Astrocyte (in vitro differentiated cells and primary cell): ENCODE results near the gene RNH1. TPM values are rescaled to one million over a fixed set of nuclear protein-coding genes. Genes with fewer than 3 reads are reported as not detected.

ENCODE experiments used
- DNase-seq: peaks from one replicate; pipeline ENCODE4 v3.0.0-alpha.2; 2010; ENCODE audit warnings: low read depth
- FAIRE-seq: peaks from 2 replicates; lab custom pipeline; 2011; peaks lifted over from hg19 to GRCh38; lab: Jason Lieb, UNC
- H2AFZ ChIP-seq: 2 replicates; pipeline ENCODE4 v1.6.0; 2012; ENCODE audit warnings: low read depth, low read length, inconsistent platforms
- H3K27ac ChIP-seq: 2 replicates; pipeline ENCODE4 v1.5.1; 2011; ENCODE audit warnings: low read depth, low read length, inconsistent platforms
- H3K27me3 ChIP-seq: 2 replicates; pipeline ENCODE4 v1.6.0; 2011; ENCODE audit warnings: low read length, inconsistent platforms; ENCODE audit not compliant: insufficient read depth
- H3K36me3 ChIP-seq: 2 replicates; pipeline ENCODE4 v1.5.1; 2011; ENCODE audit warnings: low read length, inconsistent platforms; ENCODE audit not compliant: insufficient read depth
- H3K4me1 ChIP-seq: 2 replicates; pipeline ENCODE4 v1.5.1; 2011; ENCODE audit warnings: low read length, inconsistent platforms; ENCODE audit not compliant: insufficient read depth
- H3K4me2 ChIP-seq: 2 replicates; pipeline ENCODE4 v1.6.0; 2012; ENCODE audit warnings: low read length, inconsistent platforms
- H3K4me3 ChIP-seq: 2 replicates; pipeline ENCODE4 v1.5.1; 2011; ENCODE audit warnings: low read depth, mild to moderate bottlenecking, low read length, inconsistent platforms; ENCODE audit not compliant: insufficient read depth
- H3K79me2 ChIP-seq: 2 replicates; pipeline ENCODE4 v1.6.0; 2012; ENCODE audit warnings: mild to moderate bottlenecking, low read length, inconsistent platforms; ENCODE audit not compliant: insufficient read depth
- H3K9ac ChIP-seq: 2 replicates; pipeline ENCODE4 v1.6.0; 2012; ENCODE audit warnings: mild to moderate bottlenecking, low read length, inconsistent platforms
- H3K9me3 ChIP-seq: 2 replicates; pipeline ENCODE4 v1.5.1; 2012; ENCODE audit warnings: low read depth, mild to moderate bottlenecking, low read length, inconsistent platforms; ENCODE audit not compliant: insufficient read depth
- H4K20me1 ChIP-seq: 2 replicates; pipeline ENCODE4 v1.6.0; 2012; ENCODE audit warnings: low read length, inconsistent platforms; ENCODE audit not compliant: insufficient read depth
- H3K27ac Mint-ChIP-seq: one replicate; pipeline ENCODE4 v1.8.0; 2021; ENCODE audit warnings: mild to moderate bottlenecking, mixed read lengths; ENCODE audit not compliant: unreplicated experiment
- H3K27me3 Mint-ChIP-seq: one replicate; pipeline ENCODE4 v1.8.0; 2021; ENCODE audit warnings: low read depth, mixed read lengths; ENCODE audit not compliant: unreplicated experiment
- H3K36me3 Mint-ChIP-seq: one replicate; pipeline ENCODE4 v1.8.0; 2021; ENCODE audit warnings: low read depth, mixed read lengths; ENCODE audit not compliant: unreplicated experiment
- H3K4me1 Mint-ChIP-seq: one replicate; pipeline ENCODE4 v1.8.0; 2021; ENCODE audit warnings: low read depth, mixed read lengths; ENCODE audit not compliant: unreplicated experiment
- H3K4me3 Mint-ChIP-seq: one replicate; pipeline ENCODE4 v1.8.0; 2021; ENCODE audit warnings: mild to moderate bottlenecking, moderate library complexity, mixed read lengths; ENCODE audit not compliant: unreplicated experiment
- H3K9me3 Mint-ChIP-seq: one replicate; pipeline ENCODE4 v1.8.0; 2021; ENCODE audit warnings: mild to moderate bottlenecking, mixed read lengths; ENCODE audit not compliant: unreplicated experiment
- EZH2 ChIP-seq: IDR thresholded peaks from 2 replicates; pipeline ENCODE4 v1.6.1; 2012; ENCODE audit warnings: mild to moderate bottlenecking, low read length, inconsistent platforms; ENCODE audit not compliant: insufficient read depth
- total RNA-seq: library from RNA; stranded (reverse); gene quantifications from 2 replicates; pipeline ENCODE4 v1.2.1, GENCODE V29; 2021
- TF ChIP-seq, protein P1 (sequence below): IDR thresholded peaks from 2 replicates; pipeline ENCODE4 v1.5.1; 2011; ENCODE audit warnings: low read depth, mild to moderate bottlenecking, inconsistent platforms, low read length, moderate library complexity; ENCODE audit not compliant: insufficient read depth

Gene RNH1
- total RNA-seq, 1 donor from 2014 or later: 117 TPM

DNA sequence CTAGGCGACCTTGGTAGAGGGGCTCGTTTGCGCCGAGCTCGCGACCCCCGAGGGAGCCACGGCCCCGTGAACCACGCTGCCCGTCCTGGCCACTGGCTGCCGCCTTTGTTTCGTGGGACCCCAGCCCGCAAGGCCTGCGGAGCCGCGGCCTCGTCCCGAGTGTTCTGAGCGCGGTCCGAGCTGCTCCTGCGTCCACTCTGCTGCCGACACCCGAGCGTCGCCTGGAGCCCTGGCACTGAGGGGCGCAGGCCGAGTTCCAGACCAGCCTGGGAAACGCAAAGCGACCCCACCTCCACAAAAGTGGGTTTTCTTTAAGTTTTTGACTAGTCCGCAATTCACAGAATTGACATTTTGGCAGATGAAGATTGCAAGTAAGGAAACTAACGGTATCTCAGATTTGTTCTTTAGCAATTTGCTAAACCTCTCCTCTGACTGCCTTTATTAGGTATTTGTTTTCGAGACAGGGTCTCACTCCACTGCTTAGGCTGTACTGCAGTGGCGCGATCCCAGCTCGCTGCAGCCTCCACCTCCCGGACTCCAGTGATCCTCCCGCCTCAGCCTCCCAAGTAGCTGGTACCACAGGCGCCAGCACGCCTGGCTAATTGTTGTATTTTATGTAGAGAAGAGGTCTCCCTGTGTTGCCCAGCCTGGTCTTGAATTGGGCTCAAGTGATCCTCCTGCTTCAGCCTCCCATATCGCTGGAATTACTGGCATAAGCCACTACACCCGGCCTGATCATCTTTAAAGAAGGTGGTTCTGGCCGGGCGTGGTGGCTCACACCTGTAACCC is 879 bp upstream of the RNH1 start:
- FAIRE-seq (no peak), DNase-seq (no peak)
- Mint-ChIP-seq H3K4me1 (peaks cover 12% of the 10 kb centered on the region), H3K27ac (peak overlapping the region; percentile 58), H3K4me3 (peak overlapping the region; percentile 81), H3K27me3 (no peaks in the 10 kb centered on the region), H3K36me3 (peaks cover 4% of the 10 kb centered on the region), H3K9me3 (no peaks in the 10 kb centered on the region)
- no peaks in the 10 kb centered on the region for H3K27me3 ChIP-seq
- H3K4me3 ChIP-seq: peak overlapping the region; percentile 68
- H3K4me2 ChIP-seq: peak overlapping the region; percentile 96
- H2AFZ ChIP-seq: peak overlapping the region; percentile 60
- peak overlapping the region; percentile 81 for H3K27ac ChIP-seq
- no peak for TF ChIP-seq EZH2
- TF ChIP-seq, protein P1, sequence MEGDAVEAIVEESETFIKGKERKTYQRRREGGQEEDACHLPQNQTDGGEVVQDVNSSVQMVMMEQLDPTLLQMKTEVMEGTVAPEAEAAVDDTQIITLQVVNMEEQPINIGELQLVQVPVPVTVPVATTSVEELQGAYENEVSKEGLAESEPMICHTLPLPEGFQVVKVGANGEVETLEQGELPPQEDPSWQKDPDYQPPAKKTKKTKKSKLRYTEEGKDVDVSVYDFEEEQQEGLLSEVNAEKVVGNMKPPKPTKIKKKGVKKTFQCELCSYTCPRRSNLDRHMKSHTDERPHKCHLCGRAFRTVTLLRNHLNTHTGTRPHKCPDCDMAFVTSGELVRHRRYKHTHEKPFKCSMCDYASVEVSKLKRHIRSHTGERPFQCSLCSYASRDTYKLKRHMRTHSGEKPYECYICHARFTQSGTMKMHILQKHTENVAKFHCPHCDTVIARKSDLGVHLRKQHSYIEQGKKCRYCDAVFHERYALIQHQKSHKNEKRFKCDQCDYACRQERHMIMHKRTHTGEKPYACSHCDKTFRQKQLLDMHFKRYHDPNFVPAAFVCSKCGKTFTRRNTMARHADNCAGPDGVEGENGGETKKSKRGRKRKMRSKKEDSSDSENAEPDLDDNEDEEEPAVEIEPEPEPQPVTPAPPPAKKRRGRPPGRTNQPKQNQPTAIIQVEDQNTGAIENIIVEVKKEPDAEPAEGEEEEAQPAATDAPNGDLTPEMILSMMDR: no peak
- peak overlapping the region; percentile 89 for H3K9ac ChIP-seq
- H4K20me1 ChIP-seq: peaks cover 2% of the 10 kb centered on the region
- H3K4me1 ChIP-seq: peaks cover 32% of the 10 kb centered on the region
- H3K79me2 ChIP-seq: peaks cover 49% of the 10 kb centered on the region
- peaks cover 3% of the 10 kb centered on the region for H3K36me3 ChIP-seq
- no peaks in the 10 kb centered on the region for H3K9me3 ChIP-seq

DNA sequence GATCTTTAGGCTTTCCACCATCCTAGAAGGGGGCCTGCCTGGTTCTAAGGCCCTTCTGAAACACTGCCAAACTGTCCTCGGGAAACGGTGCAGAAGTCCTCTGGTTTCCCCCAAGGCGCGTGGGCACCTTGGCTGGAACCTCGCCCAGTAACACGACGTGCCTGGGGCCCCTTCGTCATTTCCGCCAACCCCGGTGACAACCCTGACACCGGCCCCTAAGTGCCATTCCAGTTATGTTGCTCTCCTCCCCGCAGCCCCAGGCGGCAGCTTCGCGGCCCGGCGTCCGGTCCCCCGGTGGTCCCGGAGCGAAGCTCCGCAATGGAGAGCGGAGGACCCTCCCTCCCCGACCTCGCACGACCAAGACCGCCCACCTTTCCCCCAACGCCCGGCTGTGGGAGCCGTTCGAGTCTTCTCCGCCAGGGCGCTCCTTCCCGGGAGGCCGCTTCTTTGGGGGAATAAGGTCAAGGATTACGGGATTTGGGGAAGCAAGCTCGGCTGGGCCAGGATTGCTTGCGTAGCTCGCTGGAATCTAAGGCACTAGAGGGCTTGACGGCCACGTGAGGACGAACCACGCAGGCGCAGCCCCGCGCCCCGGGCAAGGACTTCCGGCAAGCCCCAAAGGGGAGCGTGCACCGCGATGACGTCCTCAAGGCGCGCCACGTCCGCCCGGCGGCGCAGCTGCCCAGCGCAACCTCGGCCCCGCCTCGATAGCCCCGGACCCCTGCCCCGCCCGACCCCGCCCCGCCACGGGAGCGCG is 626 bp downstream of the RNH1 start:
- Histone ChIP-seq H3K9me3 (no peaks in the 10 kb centered on the region), H3K27ac (peak overlapping the region; percentile 98), H3K4me1 (peaks cover 32% of the 10 kb centered on the region), H3K9ac (peak overlapping the region; percentile 98), H3K79me2 (peaks cover 64% of the 10 kb centered on the region), H3K4me2 (peak overlapping the region; percentile 95), H3K36me3 (peaks cover 4% of the 10 kb centered on the region), H4K20me1 (peaks cover 17% of the 10 kb centered on the region), H2AFZ (peak overlapping the region; percentile 36), H3K4me3 (peak overlapping the region; percentile 89), H3K27me3 (no peaks in the 10 kb centered on the region)
- TF ChIP-seq EZH2: no peak
- TF ChIP-seq, protein P1: no peak
- peaks cover 12% of the 10 kb centered on the region for H3K4me1 Mint-ChIP-seq
- DNase-seq (peak; percentile 94), FAIRE-seq (peak; percentile 63)
- H3K4me3 Mint-ChIP-seq: peak overlapping the region; percentile 98
- no peaks in the 10 kb centered on the region for H3K9me3 Mint-ChIP-seq
- no peaks in the 10 kb centered on the region for H3K36me3 Mint-ChIP-seq
- no peaks in the 10 kb centered on the region for H3K27me3 Mint-ChIP-seq
- peak overlapping the region; percentile 100 for H3K27ac Mint-ChIP-seq
